ENCODE measurements around the gene MAN2B2.
"Not testable (repeated sequence)": the region's sequence is repeated elsewhere in the genome, so short reads cannot be mapped to it uniquely, and the experiment has no call there.

The MAN2B2 gene

GRCh38 chr4:6618386-6619115 is 43.6 kb downstream of the MAN2B2 start:
- no peak for ATAC-seq
- no peaks in the 10 kb centered on the region for H3K27me3 Mint-ChIP-seq
- peaks cover 26% of the 10 kb centered on the region for H3K36me3 Mint-ChIP-seq (ENCODE audit: low read depth)
- no peak for DNase-seq
- no peak overlapping the region for H3K27ac Mint-ChIP-seq
- no peaks in the 10 kb centered on the region for H3K9me3 Mint-ChIP-seq
- H3K4me1 Mint-ChIP-seq = no peaks in the 10 kb centered on the region
- H3K4me3 Mint-ChIP-seq = no peak overlapping the region

GRCh38 chr4:6619116-6619465 is 44.1 kb downstream of the MAN2B2 start:
- peaks cover 26% of the 10 kb centered on the region for H3K36me3 Mint-ChIP-seq (ENCODE audit: low read depth)
- no peak for ATAC-seq
- no peak overlapping the region for H3K27ac Mint-ChIP-seq
- no peak for DNase-seq
- H3K4me3 Mint-ChIP-seq = no peak overlapping the region
- no peaks in the 10 kb centered on the region for H3K4me1 Mint-ChIP-seq
- no peaks in the 10 kb centered on the region for H3K27me3 Mint-ChIP-seq
- H3K9me3 Mint-ChIP-seq = no peaks in the 10 kb centered on the region

GRCh38 chr4:6619466-6620255 is 44.7 kb downstream of the MAN2B2 start:
- Mint-ChIP-seq H3K9me3 (no peaks in the 10 kb centered on the region), H3K27ac (no peak overlapping the region), H3K4me3 (no peak overlapping the region), H3K36me3 (ENCODE audit: low read depth) (peaks cover 26% of the 10 kb centered on the region), H3K4me1 (no peaks in the 10 kb centered on the region), H3K27me3 (no peaks in the 10 kb centered on the region)
- DNase-seq = no peak
- peak; percentile 33 for ATAC-seq

DNA sequence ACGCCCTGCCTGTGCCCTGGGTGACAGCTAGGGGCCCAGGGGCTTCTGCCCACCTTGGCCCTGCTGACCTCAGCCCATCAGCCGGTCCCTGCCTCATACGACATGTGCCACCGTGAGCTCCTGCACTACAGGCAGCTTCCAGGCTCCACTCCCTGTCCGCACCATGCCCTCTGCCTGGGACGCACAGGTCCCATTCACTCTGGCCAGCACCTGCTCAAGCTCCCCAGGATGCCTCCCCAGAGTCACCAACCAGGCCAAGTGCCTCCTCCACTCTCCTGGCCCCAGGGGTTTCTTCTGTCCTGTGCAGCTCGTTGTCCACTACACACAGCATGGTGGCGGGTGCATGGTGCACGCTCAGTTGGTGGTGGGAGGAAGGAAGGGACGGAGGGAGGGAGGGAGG is 45.3 kb downstream of the MAN2B2 start:
- Mint-ChIP-seq H3K27me3 (no peaks in the 10 kb centered on the region), H3K27ac (no peak overlapping the region), H3K4me1 (no peaks in the 10 kb centered on the region), H3K9me3 (no peaks in the 10 kb centered on the region), H3K4me3 (no peak overlapping the region), H3K36me3 (ENCODE audit: low read depth) (peaks cover 26% of the 10 kb centered on the region)
- ATAC-seq (no peak), DNase-seq (no peak)

- Mint-ChIP-seq H3K36me3 (ENCODE audit: low read depth) (peaks cover 24% of the 10 kb centered on the region), H3K9me3 (no peaks in the 10 kb centered on the region), H3K4me3 (no peak overlapping the region), H3K27me3 (no peaks in the 10 kb centered on the region), H3K4me1 (no peaks in the 10 kb centered on the region), H3K27ac (no peak overlapping the region)
- no peak for DNase-seq
- no peak for ATAC-seq
Measured at GRCh38 chr4:6620891-6621555, 46.0 kb downstream of the MAN2B2 start.

DNA sequence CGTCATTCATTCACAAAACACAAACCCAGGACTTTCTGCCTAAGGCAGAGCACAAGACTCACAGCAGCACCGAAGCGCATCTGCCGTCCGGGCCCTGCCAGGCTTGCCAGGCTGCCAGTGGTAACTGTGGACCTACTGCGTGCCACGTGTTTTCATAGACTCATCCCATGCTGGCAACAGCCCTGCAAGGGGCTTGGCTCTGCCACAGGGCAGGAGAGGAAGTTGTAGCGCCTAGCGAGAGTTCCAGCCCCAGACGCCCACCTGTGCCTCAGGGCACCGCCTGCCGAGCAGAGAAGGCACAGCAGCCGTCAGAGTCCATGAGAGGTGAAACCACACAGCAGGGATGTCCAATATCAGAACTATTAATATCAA is 46.6 kb downstream of the MAN2B2 start:
- Mint-ChIP-seq H3K36me3 (ENCODE audit: low read depth) (peaks cover 19% of the 10 kb centered on the region), H3K27ac (no peak overlapping the region)

DNA sequence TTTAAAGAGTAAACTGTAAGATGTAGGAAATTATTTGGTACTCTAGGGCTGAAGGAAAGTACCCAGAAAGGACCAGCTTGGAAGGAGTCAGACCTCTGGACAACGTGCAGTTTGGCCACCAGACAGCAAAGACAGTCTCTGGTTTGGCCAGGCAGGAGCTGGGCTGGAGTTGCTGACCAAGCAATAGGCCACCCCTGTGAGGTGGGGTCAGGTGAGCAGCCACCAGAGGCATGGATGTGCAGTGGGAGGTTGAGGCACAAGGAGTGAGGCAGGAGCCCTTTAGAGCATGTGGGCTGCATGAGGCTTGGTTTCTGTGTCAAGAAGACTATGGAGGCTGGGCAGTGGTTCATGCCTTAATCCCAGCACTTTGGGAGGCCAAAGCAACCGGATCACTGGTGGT is 47.8 kb downstream of the MAN2B2 start:
- Mint-ChIP-seq H3K27me3 (no peaks in the 10 kb centered on the region), H3K9me3 (no peaks in the 10 kb centered on the region), H3K4me3 (no peak overlapping the region), H3K27ac (no peak overlapping the region), H3K4me1 (no peaks in the 10 kb centered on the region), H3K36me3 (ENCODE audit: low read depth) (peaks cover 11% of the 10 kb centered on the region)
- DNase-seq (no peak), ATAC-seq (no peak)

More for the DNA sequence above, 46.6 kb downstream of the MAN2B2 start:
- Mint-ChIP-seq H3K4me3 (no peak overlapping the region), H3K27me3 (no peaks in the 10 kb centered on the region), H3K4me1 (no peaks in the 10 kb centered on the region), H3K9me3 (no peaks in the 10 kb centered on the region)
- DNase-seq = no peak
- ATAC-seq = no peak

DNA sequence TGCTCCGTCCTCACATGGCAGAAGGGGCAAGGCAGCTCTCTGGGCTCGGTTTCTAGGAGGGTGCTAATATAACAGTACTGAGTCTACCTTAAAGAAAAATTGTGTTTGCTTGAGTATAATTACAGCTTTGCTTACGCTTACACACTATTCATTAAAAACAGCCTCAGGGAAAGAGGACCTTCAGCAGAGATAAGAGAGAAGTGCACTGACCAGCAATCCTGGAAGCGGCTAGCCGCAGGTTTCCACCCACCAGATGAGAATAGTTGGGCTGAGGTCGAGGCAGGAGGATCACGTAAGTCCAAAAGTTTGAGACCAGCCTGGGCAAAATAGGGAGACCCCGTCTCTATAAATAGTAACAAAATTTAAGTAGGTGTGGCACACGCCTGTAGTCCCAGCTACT is 50.3 kb downstream of the MAN2B2 start:
- Mint-ChIP-seq H3K36me3 (ENCODE audit: low read depth) (peaks cover 4% of the 10 kb centered on the region), H3K27ac (no peak overlapping the region), H3K9me3 (no peaks in the 10 kb centered on the region)

GRCh38 chr4:6626066-6626465 is 51.1 kb downstream of the MAN2B2 start:
- Mint-ChIP-seq H3K27me3 (no peaks in the 10 kb centered on the region), H3K27ac (no peak overlapping the region), H3K9me3 (no peaks in the 10 kb centered on the region), H3K4me3 (no peak overlapping the region), H3K4me1 (no peaks in the 10 kb centered on the region), H3K36me3 (ENCODE audit: low read depth) (peaks cover 4% of the 10 kb centered on the region)
- ATAC-seq = no peak
- no peak for DNase-seq

More for the DNA sequence above, 50.3 kb downstream of the MAN2B2 start:
- no peak for DNase-seq
- no peaks in the 10 kb centered on the region for H3K4me1 Mint-ChIP-seq
- H3K4me3 Mint-ChIP-seq = no peak overlapping the region
- no peaks in the 10 kb centered on the region for H3K27me3 Mint-ChIP-seq
- ATAC-seq = no peak

- H3K27ac Mint-ChIP-seq = no peak overlapping the region
- no peak overlapping the region for H3K4me3 Mint-ChIP-seq
- DNase-seq (no peak), ATAC-seq (no peak)
- no peaks in the 10 kb centered on the region for H3K9me3 Mint-ChIP-seq
- H3K27me3 Mint-ChIP-seq = no peaks in the 10 kb centered on the region
- no peaks in the 10 kb centered on the region for H3K4me1 Mint-ChIP-seq
- no peaks in the 10 kb centered on the region for H3K36me3 Mint-ChIP-seq (ENCODE audit: low read depth)
Measured at GRCh38 chr4:6627832-6628231, 52.8 kb downstream of the MAN2B2 start.

- not testable (repeated sequence) for H3K9me3 Mint-ChIP-seq; H3K4me1 Mint-ChIP-seq; H3K27me3 Mint-ChIP-seq; H3K36me3 Mint-ChIP-seq (ENCODE audit: low read depth); H3K27ac Mint-ChIP-seq; ATAC-seq; DNase-seq; H3K4me3 Mint-ChIP-seq
Measured at GRCh38 chr4:6628484-6628883, 53.5 kb downstream of the MAN2B2 start.

- ATAC-seq (no peak), DNase-seq (no peak)
- no peaks in the 10 kb centered on the region for H3K36me3 Mint-ChIP-seq (ENCODE audit: low read depth)
- H3K27ac Mint-ChIP-seq = no peak overlapping the region
- H3K4me1 Mint-ChIP-seq = peaks cover 2% of the 10 kb centered on the region
- H3K27me3 Mint-ChIP-seq = no peaks in the 10 kb centered on the region
- H3K9me3 Mint-ChIP-seq = no peaks in the 10 kb centered on the region
- no peak overlapping the region for H3K4me3 Mint-ChIP-seq
Measured at GRCh38 chr4:6632125-6632524, 57.1 kb downstream of the MAN2B2 start.

- H3K27me3 Mint-ChIP-seq = no peaks in the 10 kb centered on the region
- peaks cover 2% of the 10 kb centered on the region for H3K4me1 Mint-ChIP-seq
- H3K4me3 Mint-ChIP-seq = no peak overlapping the region
- no peaks in the 10 kb centered on the region for H3K36me3 Mint-ChIP-seq (ENCODE audit: low read depth)
- H3K27ac Mint-ChIP-seq = no peak overlapping the region
- no peak for DNase-seq
- ATAC-seq = no peak
- H3K9me3 Mint-ChIP-seq = no peaks in the 10 kb centered on the region
Measured at GRCh38 chr4:6633091-6633906, 58.3 kb downstream of the MAN2B2 start.

DNA sequence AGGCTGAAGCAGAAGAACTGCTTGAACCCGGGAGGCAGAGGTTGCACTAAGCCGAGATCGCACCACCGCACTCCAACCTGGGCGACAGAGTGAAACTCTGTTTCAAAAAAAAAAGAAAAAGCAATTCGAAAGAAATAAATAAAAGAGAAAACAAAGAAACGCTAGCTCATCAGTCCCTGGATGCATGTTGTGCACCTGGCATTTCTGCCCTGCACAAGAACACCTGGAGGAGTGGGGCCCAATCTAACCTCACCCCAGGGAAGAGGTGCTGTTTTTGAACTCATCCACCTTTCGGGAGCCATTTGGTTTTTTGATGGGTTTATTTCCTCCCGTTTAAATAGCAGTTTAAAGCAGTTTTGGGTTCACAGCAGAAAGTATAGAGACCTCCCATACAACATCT is 59.8 kb downstream of the MAN2B2 start:
- Mint-ChIP-seq H3K36me3 (ENCODE audit: low read depth) (no peaks in the 10 kb centered on the region), H3K27me3 (no peaks in the 10 kb centered on the region), H3K4me3 (no peak overlapping the region), H3K27ac (no peak overlapping the region), H3K4me1 (peaks cover 7% of the 10 kb centered on the region), H3K9me3 (no peaks in the 10 kb centered on the region)
- DNase-seq (no peak), ATAC-seq (no peak)
